Right lobe of liver (tissue), 6 donors: Measurements from ENCODE around the gene RAB26. TPM values are rescaled to one million over a fixed set of nuclear protein-coding genes. Genes with fewer than 3 reads are reported as not detected.

Source experiments
- ATAC-seq, 4 donors: fragments of 200-7000 bp; cut with Tn5 transposase; one replicate each; pipeline ENCODE4 v1.9.1; 2020; ENCODE audit warnings: mild to moderate bottlenecking in 4 of 4, moderate library complexity in 4 of 4
- DNase-seq, 3 donors: peaks; one replicate each; pipeline ENCODE4 v3.0.0-alpha.2; 2020
- H3K27ac ChIP-seq, 3 donors: fragments of 200-600 bp; one replicate each; pipeline ENCODE4 v1.8.0; 2022
- H3K27me3 ChIP-seq, 2 donors: fragments of 200-600 bp; one replicate each; pipeline ENCODE4 v1.8.0; 2022
- H3K36me3 ChIP-seq, 4 donors: fragments of 200-600 bp; sonication (generic) in 1 of 4; one replicate each; pipeline versions ENCODE4 v1.5.1 to v1.8.0; 2017 to 2022; ENCODE audit warnings: control low read depth in 1 of 4
- H3K4me1 ChIP-seq, 4 donors: fragments of 200-600 bp; sonication (generic) in 1 of 4; one replicate each; pipeline versions ENCODE4 v1.5.1 to v1.8.0; 2017 to 2022; ENCODE audit warnings: control low read depth in 1 of 4
- H3K4me3 ChIP-seq, 3 donors: fragments of 200-600 bp; one replicate each; pipeline ENCODE4 v1.8.0; 2022
- H3K9me3 ChIP-seq, 4 donors: fragments of 200-600 bp; sonication (generic) in 1 of 4; one replicate each; pipeline versions ENCODE4 v1.5.1 to v1.8.0; 2017 to 2022; ENCODE audit warnings: control low read depth in 1 of 4
- CTCF ChIP-seq, 4 donors: fragments of 200-600 bp in 3 of 4; fragments of 450-650 bp in 1 of 4; IDR thresholded peaks; one replicate each; pipeline versions ENCODE4 v1.5.1 to v1.8.0; 2016 to 2022; ENCODE audit warnings: antibody characterized with exemption in 4 of 4, mild to moderate bottlenecking in 2 of 4
- POLR2A ChIP-seq: fragments of 450-650 bp; IDR thresholded peaks from one replicate; pipeline ENCODE4 v1.6.1; 2017; ENCODE audit warnings: antibody characterized with exemption, mild to moderate bottlenecking
- WGBS: methylation state at CpG from one replicate; pipeline ENCODE4 v1.1.6; 2018; ENCODE audit warnings: low coverage, low lambda C conversion rate; ENCODE audit not compliant: insufficient coverage; ENCODE audit errors: missing lambda C conversion rate; 5-methylcytosine and 5-hydroxymethylcytosine counted together
- intact Hi-C, 2 donors: fragments of 100-400 bp; cut with DNase I; formaldehyde crosslinking; loops; one replicate each; pipeline versions ENCODE4 v1.11.2 to v1.14.1; 2022
- total RNA-seq, 6 experiments: library from RNA; depleted of rRNA in 2 of 6; stranded (reverse); fragments of >200 nt in 2 of 6; fragmentation: NEBNext Ultra II Directional in 3 of 6; extraction: Animal tissue kit (Norgen Biotek cat#: 25700) in 3 of 6; gene quantifications; one replicate each; pipeline versions ENCODE4 v1.1.0 to v1.2.4, GENCODE V29; 2016 to 2023
- donor health status: DM: no; HTN: yes; CAD: no.
- donor health status: DM: no; HTN: no; CAD: no.
- donor health status: DM: no; HTN: no; CAD: no.
- donor health status: DM: no; HTN: yes; CAD: no.
- donor health status: DM: no; HTN: yes; CAD: no.

RAB26 gene
- total RNA-seq, 6 experiments from 2014 or later: 3.8 to 14.6 (median 8.7) TPM

- TF ChIP-seq CTCF (IDR thresholded peaks at IDR 0.05): no peak
- no peak for TF ChIP-seq POLR2A
- H3K36me3 ChIP-seq: no peaks in the 10 kb centered on the region
- no peaks in the 10 kb centered on the region for H3K9me3 ChIP-seq
- ATAC-seq (no peak), DNase-seq (no peak)
- 50% methylated on average over 2 of the region's 6 CpGs for WGBS
- peaks cover 0 to 10% (median 0%) of the 10 kb centered on the region in 4 donors for H3K4me1 ChIP-seq
- intact Hi-C loops: loop anchor here (10.0 kb wide), 1 partner anchor 307 kb away; no protein-coding TSS in a partner anchor
- H3K4me3 ChIP-seq: no peak overlapping the region
- H3K27me3 ChIP-seq: peaks cover 0 to 11% of the 10 kb centered on the region in 2 donors
- no peak overlapping the region for H3K27ac ChIP-seq
Observed at GRCh38 chr16:2197765-2198164, 49.3 kb downstream of the RAB26 start.

GRCh38 chr16:2198283-2198682, 49.9 kb downstream of the RAB26 start:
- WGBS: 52% methylated on average over 4 of the region's 4 CpGs
- no peaks in the 10 kb centered on the region for H3K36me3 ChIP-seq

GRCh38 chr16:2199095-2199494, 50.7 kb downstream of the RAB26 start:
- Histone ChIP-seq H3K36me3 (no peaks in the 10 kb centered on the region), H3K27ac (no peak overlapping the region), H3K9me3 (no peaks in the 10 kb centered on the region), H3K4me3 (no peak overlapping the region), H3K4me1 (peaks cover 0 to 10% (median 0%) of the 10 kb centered on the region in 4 donors), H3K27me3 (peaks cover 0 to 11% of the 10 kb centered on the region in 2 donors)
- ATAC-seq: no peak
- intact Hi-C loops: loop anchor here (10.0 kb wide), 1 partner anchor 306 kb away; no protein-coding TSS in a partner anchor
- 53% methylated on average over 2 of the region's 5 CpGs for WGBS
- DNase-seq: no peak
- no peak for TF ChIP-seq POLR2A
- TF ChIP-seq CTCF (IDR thresholded peaks at IDR 0.05): no peak

More at GRCh38 chr16:2198283-2198682, 49.9 kb downstream of the RAB26 start:
- Histone ChIP-seq H3K9me3 (no peaks in the 10 kb centered on the region), H3K27me3 (peaks cover 0 to 11% of the 10 kb centered on the region in 2 donors), H3K4me1 (peaks cover 0 to 10% (median 0%) of the 10 kb centered on the region in 4 donors), H3K27ac (no peak overlapping the region), H3K4me3 (no peak overlapping the region)
- TF ChIP-seq POLR2A (no peak), CTCF (IDR thresholded peaks at IDR 0.05) (no peak)
- no peak for ATAC-seq
- intact Hi-C loops: loop anchor here (10.0 kb wide), 1 partner anchor 307 kb away; no protein-coding TSS in a partner anchor
- no peak for DNase-seq

- intact Hi-C loops: loop anchor here (10.0 kb wide), 1 partner anchor 305 kb away; no protein-coding TSS in a partner anchor
- ATAC-seq: no peak
- H3K4me3 ChIP-seq: no peak overlapping the region
- WGBS: no CpG with 5 or more reads among the region's 14 CpGs
- TF ChIP-seq CTCF (IDR thresholded peaks at IDR 0.05): no peak
- no peak for TF ChIP-seq POLR2A
- H3K27ac ChIP-seq: no peak overlapping the region
- H3K36me3 ChIP-seq: no peaks in the 10 kb centered on the region
- DNase-seq: no peak
- peaks cover 0 to 11% of the 10 kb centered on the region in 2 donors for H3K27me3 ChIP-seq
- peaks cover 0 to 11% (median under 1%) of the 10 kb centered on the region in 4 donors for H3K4me1 ChIP-seq
- H3K9me3 ChIP-seq: no peaks in the 10 kb centered on the region
Observed at GRCh38 chr16:2199621-2200139, 51.3 kb downstream of the RAB26 start.
